GM10847 (cell line): Measurements from ENCODE around the gene PDCD7.
A peak's percentile ranks its signal among the peaks of the same experiment; 100 is the strongest.

Experiments
- POLR2A ChIP-seq: IDR thresholded peaks from 2 replicates; pipeline ENCODE4 v1.6.1; 2011; ENCODE audit not compliant: insufficient read length; ENCODE audit errors: extremely low read depth

Gene PDCD7

GRCh38 chr15:65133548-65134200, at the start of gene PDCD7:
PDCD7 (minus strand) TSS chr15:65133808; CDS start chr15:65133781, 27 bp downstream.
- peak; percentile 83 for TF ChIP-seq POLR2A

- TF ChIP-seq POLR2A, result no peak
Measured at GRCh38 chr15:65182538-65182937, 48.9 kb upstream of the PDCD7 start.

GRCh38 chr15:65180167-65180566, 46.6 kb upstream of the PDCD7 start:
- TF ChIP-seq POLR2A, result no peak

GRCh38 chr15:65177901-65178300, 44.3 kb upstream of the PDCD7 start:
- TF ChIP-seq POLR2A, result no peak

- TF ChIP-seq POLR2A, result no peak
Measured at GRCh38 chr15:65176056-65176455, 42.4 kb upstream of the PDCD7 start.

- no peak for TF ChIP-seq POLR2A
Measured at GRCh38 chr15:65175511-65175910, 41.9 kb upstream of the PDCD7 start.

GRCh38 chr15:65174509-65174908, 40.9 kb upstream of the PDCD7 start:
- TF ChIP-seq POLR2A, result no peak

- TF ChIP-seq POLR2A, result no peak
Measured at GRCh38 chr15:65172531-65172930, 38.9 kb upstream of the PDCD7 start.

- TF ChIP-seq POLR2A, result no peak
Measured at GRCh38 chr15:65171428-65171827, 37.8 kb upstream of the PDCD7 start.

GRCh38 chr15:65165875-65166274, 32.3 kb upstream of the PDCD7 start:
- TF ChIP-seq POLR2A, result no peak

GRCh38 chr15:65164139-65164538, 30.5 kb upstream of the PDCD7 start:
- TF ChIP-seq POLR2A, result no peak

- TF ChIP-seq POLR2A, result no peak
Measured at GRCh38 chr15:65163041-65163440, 29.4 kb upstream of the PDCD7 start.

GRCh38 chr15:65156692-65157091, 23.1 kb upstream of the PDCD7 start:
- no peak for TF ChIP-seq POLR2A

- no peak for TF ChIP-seq POLR2A
Measured at GRCh38 chr15:65154720-65155119, 21.1 kb upstream of the PDCD7 start.

GRCh38 chr15:65147902-65148301, 14.3 kb upstream of the PDCD7 start:
- no peak for TF ChIP-seq POLR2A

- TF ChIP-seq POLR2A, result no peak
Measured at GRCh38 chr15:65146438-65146837, 12.8 kb upstream of the PDCD7 start.

GRCh38 chr15:65134538-65134937, 930 bp upstream of the PDCD7 start:
- TF ChIP-seq POLR2A, result no peak
